ENCODE results near the gene GSTM4.

DNA sequence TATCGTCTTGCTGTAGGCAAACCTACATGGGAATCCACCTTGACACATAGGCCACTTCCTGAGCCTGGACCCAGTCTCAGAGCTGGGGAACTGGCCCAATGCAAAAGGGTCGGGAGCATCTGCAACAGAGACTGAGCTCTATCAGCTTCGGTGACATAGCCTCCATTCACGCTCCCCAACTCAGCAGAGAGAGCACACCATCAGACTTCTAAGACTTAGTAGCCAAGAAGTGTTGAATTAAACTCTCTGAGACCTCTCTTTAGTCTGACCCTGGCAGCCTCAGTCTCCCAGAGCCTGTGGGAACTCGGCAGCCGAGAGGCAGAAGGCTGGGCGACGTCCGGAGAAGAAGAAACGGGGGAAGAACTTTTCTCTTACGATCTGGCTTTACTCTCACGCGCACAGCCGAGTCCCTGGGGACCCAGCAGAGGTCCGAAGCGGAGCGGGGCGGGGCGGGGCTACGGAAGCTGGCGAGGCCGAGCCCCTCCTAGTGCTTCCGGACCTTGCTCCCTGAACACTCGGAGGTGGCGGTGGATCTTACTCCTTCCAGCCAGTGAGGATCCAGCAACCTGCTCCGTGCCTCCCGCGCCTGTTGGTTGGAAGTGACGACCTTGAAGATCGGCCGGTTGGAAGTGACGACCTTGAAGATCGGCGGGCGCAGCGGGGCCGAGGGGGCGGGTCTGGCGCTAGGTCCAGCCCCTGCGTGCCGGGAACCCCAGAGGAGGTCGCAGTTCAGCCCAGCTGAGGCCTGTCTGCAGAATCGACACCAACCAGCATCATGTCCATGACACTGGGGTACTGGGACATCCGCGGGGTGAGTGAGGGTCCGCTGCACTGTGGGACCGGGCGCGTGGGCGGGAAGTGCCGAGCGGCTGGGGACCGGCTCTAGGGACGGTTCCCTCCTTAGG is at the start of gene GSTM4:
- TF ChIP-seq, protein P1, sequence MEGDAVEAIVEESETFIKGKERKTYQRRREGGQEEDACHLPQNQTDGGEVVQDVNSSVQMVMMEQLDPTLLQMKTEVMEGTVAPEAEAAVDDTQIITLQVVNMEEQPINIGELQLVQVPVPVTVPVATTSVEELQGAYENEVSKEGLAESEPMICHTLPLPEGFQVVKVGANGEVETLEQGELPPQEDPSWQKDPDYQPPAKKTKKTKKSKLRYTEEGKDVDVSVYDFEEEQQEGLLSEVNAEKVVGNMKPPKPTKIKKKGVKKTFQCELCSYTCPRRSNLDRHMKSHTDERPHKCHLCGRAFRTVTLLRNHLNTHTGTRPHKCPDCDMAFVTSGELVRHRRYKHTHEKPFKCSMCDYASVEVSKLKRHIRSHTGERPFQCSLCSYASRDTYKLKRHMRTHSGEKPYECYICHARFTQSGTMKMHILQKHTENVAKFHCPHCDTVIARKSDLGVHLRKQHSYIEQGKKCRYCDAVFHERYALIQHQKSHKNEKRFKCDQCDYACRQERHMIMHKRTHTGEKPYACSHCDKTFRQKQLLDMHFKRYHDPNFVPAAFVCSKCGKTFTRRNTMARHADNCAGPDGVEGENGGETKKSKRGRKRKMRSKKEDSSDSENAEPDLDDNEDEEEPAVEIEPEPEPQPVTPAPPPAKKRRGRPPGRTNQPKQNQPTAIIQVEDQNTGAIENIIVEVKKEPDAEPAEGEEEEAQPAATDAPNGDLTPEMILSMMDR (conservative IDR thresholded peaks at IDR 0.05; ENCODE audit: low read length): no peak
- TF ChIP-seq EZH2phosphoT487 (IDR thresholded peaks at IDR 0.05; ENCODE audit: borderline replicate concordance): no peak

Measured in Loucy (cell line).